CD4-positive, alpha-beta T cell treated with Interleukin-15 for 4 hours (primary cell): ENCODE results near the gene KCNH3.

ENCODE experiments used
- DNase-seq: peaks from one replicate; pipeline ENCODE4 v3.0.0-alpha.2; 2020; ENCODE audit warnings: low spot score

Gene KCNH3

DNA sequence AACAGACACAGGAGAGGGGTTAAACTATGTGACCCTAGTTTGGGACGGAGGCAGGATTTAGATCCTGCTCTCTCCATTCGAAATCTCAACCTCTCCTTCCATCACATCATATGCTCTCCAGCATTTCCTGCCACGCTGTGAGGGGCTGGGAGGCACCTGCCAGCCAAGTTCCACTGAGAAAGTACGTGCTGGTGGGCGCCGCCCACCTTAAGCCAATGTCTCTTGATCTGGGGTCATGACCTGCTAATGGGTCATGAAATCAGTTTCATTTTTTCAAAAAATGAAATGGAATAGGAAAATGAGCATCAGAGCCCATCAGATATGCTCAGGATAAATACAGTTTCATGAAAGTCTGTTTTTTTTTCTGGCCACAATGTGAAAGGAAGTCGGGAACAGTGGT, 21.9 kb downstream of the KCNH3 start:
- no peak for DNase-seq

DNA sequence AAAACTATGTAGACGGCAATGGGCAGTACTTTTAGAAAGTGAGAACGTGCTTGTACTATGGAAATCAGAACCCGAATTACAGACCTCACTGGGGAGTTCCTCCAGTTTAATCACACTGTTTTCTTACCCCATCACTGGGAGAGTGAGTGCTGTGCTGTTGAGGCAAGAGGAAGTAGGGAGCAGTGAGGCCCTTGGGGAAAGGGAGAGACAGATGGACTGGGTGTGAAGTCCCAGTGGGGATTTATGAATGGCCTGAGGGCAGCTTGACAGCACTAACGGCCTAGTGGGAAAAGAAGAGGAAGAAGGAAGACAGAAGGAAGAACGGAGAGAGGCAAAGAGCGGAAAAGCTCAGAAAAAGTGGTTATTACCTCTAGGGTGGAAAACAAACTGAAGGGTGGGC, 23.4 kb downstream of the KCNH3 start:
- no peak for DNase-seq

DNA sequence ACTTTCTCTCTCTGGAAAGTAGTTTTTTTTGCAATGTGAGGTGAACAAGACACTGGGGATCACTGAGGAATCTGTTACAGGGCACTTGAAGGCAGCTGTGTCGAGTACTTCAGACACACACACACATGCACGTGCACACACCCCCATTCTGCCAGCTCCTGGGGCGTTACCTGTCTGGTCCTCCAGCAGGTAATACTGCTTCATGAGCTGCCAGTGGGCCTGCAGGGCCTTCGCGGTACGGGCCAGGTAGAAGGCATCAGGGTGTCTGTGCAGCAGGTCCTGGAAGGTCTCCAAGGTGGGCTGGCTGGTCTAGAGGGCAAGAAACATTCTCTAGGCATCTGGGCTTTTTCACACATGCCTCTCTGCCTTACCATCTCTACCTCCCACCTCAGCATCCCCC, 24.0 kb downstream of the KCNH3 start:
- no peak for DNase-seq

DNA sequence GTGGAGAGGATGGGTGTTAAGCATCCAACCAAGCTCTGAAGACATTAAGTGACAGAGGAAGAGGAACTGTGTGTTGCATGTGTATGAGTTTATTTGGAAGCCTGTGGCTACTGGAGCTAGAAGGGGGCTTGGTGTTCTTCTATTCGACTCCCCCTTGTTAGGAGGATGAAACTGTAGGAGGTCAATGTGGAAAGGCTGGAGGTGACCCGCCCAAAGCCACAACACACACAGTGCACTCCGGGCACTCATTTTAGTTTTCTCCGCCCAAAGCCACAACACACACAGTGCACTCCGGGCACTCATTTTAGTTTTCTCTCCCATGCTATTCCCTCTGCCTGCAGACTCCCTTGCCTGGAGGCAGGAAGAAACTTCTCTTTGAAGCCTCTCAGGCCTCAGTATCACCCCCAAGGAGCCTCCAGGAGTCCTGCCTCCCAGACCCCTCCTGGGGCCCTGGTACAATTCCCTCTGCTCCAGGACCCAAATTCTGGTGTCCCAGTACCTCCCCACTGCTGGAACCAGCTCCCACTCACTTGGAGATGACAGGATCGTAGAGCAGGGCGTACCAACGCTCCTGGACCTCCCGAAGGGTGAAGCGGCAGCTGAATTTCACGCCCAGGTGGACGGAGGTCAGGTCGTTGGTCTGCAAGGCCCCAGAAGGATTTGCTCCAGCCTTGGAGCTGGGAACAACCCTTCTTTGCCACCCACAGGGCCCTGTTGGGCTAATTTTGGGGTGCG, 25.3 kb downstream of the KCNH3 start:
- DNase-seq: no peak

DNA sequence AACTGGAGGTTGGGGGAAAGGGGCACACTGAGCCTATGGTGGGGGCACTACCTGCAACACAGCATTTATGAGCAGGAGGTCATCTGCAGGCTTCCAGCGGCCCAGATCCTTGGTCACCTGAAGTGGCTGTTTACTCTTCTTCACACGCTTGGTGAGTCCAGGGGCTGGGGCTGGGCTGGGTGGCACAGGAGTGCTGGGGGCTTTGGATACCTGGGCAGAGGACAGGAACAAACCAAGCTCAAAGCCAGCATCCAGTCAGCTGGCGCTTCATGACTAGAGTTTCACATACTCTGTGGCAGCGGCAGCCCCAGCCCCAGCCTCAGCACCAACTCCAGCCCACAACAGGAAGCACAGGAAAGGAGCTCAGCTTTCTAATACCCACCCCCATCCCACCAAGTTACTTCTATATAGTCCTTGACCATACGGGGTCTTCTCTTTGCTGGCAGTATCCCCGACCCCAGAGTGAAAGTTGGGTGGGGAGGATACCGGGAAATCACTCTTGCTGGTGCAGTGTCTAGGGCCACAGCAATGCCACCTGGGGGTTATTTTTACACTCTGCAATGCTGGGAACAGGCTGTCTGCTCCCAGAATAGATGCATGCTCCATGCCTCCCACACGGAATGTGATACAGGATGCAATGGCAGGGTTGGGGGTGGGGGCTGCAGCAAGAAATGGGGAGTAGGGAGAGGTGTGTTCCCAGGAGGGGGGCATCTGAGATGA, 26.0 kb downstream of the KCNH3 start:
- no peak for DNase-seq

DNA sequence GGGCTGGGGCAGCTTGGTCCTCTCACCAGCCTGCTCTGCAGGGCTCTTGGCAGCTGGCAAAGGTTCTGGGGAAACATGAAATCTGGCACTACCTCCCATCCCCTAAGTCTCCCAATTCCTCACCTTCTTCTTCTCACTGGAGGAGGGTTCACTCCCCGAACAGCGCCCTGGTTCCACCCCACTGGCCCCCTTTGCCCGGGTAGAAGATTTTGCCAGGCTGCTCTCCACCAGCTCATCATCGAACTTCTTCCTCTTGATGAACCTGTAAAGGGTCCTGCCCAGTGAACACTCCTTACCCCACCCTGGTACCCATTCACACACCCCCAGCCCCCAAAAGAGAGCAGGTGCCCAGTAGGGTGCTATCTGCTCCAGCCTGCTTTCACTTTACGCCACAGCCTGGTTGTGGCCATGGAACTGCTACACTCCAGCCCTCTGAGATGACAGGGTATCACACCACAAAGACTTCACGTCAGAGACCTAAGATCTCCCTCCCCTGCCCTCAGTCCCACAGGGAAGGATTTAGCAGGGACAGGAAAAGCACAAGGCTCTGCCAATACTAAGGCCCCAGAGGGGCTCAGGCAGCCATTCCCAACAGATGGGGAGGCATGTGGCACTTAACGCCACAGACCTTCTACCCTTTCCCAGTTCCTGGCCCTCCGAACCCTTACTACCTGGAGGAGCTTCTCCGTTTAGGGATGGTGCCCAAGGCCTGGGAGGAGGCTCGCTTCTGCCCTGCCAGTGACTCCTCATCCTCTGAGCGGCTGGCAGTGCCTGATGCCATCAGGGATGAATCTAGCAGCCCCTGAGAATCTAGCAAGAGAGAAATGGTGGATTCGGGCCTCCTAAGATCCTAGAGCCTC, 26.8 kb downstream of the KCNH3 start:
- no peak for DNase-seq

DNA sequence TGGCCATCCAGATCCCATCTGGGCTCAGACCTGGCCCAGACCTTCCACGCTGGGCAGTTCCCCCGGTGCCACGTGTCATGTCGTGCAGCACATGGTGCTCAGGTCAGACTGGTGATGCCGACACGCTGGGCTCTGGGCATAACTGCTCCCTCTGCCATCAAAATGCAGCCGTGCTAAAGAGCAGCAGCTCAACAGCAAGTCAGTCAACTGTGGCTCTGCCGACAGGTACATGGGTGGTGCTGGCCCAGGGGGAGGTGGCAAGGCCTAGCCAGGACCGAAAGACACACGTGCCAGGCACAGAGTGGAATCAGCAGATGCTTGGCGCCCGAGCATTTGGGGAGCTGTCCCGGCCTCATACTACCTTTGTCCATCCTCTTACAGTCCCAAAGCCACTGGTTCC, 27.5 kb downstream of the KCNH3 start:
- no peak for DNase-seq

DNA sequence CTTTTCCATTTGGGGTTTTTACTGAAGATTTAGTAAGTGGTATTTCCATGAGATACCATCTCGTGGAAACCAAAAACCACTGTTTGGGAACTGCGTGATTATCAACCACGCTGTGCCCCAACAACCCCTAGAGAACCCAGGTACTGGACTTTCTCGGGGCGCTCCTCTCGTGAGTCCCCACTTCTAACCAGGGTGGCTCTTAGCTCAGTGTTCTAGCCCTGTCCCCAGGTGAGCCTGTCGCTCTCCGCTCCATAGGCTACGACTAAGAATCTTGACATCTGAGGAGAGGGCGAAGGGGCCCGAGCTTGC, 28.4 kb downstream of the KCNH3 start:
- no peak for DNase-seq

DNA sequence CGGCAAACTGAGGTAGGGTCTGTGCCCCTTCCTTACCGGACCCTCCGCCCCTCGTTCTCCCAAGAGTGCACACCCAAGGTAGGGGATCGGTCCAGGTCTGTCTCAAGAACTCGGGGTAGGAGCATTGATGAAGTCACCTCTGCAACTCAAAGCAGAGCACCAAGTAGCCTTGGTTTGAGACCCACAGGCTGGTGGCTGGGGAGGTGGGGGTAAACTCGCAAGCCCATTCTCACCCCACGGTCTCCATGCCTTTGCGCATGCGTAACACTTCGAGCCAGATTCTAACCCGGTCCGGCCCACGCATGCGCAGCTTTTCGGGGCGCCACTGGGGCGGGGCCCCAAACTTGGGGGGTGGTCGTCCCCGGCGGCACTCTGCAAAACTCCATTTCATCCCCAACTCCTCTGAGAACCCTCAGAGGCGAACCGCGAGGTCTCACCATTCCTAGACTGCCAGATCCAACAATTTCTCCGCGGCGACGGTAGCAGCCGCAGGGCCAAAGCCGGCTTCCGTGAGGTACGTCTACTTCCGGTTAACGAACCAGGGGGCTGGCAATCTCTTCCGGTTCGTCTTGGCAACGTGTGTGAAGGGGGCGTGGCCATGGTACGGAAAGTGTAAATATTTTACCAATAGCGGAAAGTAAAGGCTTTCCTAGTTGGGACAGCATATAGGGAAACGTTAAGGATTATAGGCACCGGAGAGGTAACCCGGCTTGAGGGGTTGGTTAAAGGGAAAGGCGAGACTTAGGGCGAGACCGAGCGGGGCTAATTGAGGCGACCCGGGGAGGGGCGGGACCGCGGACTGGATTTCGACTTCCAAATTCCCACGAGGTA, 29.0 kb downstream of the KCNH3 start, which contains the start of gene MCRS1:
MCRS1 (minus strand) TSS at position 532 of the 831 bp plus-strand sequence. CDS start 1,411 bp downstream, outside the sequence.
- peak; percentile 89 for DNase-seq

DNA sequence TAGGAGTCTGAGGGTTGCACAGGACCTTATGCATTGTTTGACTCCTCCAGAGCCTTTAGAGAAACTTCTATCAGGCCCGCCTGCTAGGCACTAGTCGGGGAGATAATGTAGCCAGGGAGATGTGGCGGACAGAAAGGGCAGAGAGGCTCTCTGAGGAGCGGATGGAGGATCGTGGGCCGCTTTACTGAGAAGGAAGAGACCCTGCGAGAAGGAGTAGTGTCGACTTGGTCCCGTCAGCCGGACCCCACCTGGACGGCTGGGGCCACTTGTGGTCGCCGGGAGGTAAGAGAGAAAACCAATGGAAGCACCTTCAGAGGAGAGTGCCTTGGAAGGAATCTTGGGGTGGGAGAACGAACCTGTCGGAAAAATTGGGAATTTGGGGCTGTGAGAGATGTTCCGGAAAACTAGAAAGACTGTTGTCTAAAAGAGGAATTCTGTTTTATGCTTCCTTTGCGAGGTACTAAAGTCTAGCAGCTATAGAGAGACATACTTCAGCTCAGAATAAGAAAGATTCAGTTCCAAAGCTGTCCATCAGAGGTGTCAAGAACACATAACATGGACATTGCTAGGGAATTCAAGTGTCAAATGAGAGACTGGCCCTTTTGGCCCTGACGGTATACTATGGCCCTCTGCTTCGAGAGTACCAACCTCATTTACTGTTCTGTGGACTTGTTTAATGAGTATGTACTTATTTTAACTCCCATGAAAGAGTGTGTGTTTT, 29.8 kb downstream of the KCNH3 start:
- no peak for DNase-seq

DNA sequence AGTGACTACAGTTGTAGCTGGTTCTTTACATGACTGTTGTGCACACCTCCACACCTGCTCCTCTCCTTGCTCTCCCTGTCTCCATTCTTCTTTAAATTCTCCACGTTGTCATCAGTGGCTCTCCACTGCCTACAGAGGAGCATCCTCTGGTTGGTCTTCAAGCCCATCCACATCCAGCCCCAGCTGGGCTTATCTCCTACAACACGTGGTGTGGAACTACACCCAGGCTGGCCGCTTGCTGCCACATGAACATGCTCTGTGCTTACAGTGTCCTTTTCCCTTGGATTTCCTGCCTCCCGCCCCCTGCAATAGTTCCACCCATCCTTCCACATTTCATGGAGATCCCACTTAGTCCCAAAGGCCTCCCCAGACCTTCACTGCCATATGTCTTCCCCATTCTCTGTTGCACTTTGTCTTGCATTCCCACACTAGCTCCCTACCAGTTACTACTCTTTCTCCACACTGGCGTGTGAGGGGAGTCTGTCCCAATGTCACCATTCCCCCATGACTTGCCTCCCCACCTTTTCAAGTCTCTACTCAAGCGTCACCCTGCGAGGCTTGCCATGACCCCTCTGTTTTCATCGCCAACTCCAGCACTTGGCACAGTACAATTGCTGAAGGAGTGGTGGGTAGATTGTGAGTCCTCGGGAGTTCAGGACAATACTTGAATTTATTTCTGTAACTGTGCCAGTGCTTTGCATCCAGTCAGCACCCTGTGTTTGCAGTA, 38.9 kb downstream of the KCNH3 start:
- no peak for DNase-seq

DNA sequence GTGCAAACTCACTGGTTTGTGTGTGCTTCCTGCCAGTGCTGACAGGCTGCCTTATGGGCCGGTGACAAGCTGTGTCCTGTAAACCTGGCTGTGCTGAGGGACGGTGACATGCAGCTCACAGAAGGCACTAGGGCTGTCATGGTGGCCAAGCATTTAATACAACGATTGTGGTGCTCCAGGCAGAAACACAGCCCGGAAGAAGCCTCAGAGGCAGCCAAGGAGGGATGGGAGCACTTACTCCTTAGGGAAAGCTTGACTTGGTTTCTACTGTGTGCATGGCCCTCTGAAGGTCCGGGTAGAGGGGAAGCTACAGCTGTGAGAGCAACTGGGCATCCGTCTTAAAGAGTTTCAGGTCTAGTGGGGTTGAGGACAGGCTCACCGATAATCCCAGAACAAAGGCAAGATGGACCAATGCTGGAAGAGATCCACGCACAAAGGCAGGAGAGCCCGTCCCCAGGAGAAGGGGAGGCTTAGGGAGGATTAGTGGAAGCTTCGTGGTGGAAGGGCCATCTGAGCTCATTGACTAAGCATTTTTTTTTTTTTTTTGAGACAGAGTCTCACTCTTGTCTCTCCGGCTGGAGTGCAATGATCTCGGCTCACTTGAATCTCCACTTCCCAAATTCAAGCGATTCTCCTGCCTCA, 39.8 kb downstream of the KCNH3 start:
- DNase-seq: no peak

DNA sequence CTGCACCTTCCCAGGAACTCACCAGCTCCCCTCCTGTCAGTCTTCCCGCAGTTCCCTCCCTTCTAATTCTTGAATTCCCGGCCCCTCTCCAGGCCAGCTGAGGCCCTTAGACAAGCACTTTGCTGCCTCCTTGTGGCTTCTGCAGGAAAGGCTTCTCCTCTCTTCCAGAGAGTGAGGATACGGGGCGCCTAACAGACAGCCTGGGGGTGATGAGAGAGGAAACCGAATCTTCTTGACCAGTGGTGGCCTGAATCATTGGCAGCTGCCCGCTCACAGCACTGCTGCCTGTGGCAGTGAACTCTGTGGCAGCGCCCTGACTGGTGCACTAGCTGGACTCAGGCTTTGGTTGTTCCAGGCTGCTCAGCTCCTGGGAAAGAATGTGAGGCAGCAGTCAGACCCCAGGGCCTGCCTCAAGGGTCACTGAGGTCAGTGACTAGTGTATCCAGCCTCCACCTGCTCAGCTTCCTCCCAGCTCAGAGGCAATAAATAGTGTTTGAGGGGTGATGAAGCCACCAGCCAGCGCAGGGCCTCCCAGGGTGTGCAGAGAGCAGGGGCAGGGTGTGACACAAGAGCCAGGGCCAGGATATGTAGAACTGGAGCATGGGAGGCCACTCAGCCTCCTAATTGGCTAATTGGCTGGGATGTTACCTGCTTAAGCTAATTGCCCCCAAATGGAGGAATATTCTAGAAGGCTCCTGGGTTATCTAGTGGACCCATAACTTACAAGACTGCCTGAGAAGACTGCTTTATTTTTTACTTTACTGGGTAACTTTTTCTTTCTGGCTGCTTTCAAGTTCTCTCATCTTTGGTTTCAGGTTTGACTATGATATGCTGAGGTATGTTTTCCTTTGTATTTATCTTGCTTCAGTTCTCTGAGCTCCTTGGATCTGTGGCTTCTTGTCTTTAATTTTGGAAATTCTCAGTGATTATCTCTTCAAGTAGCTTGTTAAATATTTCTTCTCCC, 42.0 kb downstream of the KCNH3 start:
- peak; percentile 58 for DNase-seq

DNA sequence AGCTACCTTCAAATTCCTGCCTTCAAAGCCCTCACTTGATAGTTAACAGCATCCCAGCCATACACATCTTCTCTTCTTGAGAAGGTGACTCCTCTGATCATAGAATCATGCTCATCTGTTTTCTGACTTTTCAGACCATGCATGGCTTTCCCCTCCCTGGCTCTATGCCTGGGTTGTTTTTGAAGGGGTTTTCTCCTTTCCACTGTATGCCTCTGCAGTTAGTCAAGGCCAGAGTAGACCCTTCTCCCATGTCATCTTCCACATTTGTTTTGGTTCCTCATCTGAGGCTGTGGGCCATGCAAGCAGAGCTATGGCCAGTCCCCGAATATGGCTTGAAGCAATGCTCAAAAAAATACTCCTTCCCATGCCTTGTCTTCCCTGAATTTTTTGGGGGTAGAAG, 43.4 kb downstream of the KCNH3 start:
- DNase-seq: no peak

DNA sequence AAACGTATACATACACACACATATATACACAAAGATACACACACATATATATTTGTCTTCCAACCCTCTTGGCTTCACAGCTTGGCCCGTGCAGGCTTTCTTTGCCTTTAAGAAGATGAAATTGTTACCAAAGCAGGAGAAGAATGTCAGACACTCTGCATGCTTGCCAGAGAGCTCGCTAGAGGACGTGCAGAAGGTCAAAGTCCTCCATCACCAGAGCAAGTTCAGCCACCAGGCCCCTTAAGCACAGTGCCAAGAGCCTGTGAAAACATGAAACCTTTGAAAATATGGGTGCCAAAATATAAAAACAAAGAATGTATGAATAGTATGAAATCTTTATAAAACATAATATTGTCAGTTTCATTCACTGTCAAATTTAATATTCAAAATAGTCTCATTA, 44.0 kb downstream of the KCNH3 start:
- no peak for DNase-seq

DNA sequence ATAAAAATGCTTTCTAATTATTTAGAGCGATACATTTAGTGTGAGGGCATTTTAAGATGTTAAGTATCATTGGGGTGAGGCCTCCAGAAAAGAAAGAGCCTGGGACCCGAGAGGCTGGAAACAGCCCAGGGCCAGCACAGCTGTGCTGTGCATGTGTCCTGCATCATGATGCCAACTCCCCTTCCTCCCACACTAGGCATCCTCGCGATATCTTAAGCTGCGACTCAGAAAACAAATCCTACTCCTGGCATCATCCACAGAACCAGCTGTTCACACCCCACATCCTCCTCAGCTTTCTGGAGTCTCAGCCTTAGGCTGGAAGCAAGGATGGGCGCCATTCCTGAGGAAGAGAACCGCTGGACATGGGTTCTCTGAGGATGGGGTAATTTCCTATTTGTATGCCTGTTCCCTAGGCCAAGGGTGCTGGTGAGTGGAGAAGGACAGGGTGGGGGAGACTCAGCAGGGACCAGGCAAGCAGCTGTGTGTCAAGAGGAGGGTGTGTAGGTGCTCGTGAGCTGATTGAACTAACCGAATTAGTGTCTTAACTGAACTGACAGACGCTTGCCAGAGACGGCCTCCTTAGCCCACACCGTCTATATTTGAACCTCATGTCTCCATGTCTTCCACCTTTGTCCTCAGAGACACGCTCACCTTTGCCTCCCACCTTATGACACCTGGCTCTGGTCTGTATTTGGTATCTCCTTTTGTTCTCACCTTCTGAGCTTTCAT, 44.7 kb downstream of the KCNH3 start:
- no peak for DNase-seq

DNA sequence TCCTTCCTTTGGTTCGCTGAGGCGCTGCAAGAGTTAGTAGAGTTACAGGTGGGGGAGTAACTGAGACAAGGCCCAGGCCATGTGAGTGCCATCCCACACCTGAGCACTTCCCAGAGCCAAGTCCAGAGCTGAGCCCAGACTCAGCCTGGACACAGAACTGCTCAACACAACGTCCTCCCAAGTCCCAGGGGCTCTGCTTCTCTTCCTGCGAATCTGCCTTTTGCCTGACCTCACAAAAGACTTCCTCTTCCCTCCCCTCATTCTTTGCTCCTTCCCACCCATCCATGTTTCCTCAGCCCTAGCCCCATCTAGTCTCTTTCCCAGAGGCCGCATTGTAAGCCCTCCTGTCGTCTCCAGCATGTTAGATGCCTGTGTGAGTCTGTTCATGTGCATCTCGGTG, 45.8 kb downstream of the KCNH3 start:
- DNase-seq: no peak
